Subcutaneous adipose tissue (tissue), 4 donors: ENCODE data around the gene VAV3. TPM values are rescaled to one million over a fixed set of nuclear protein-coding genes. Genes with fewer than 3 reads are reported as not detected.

Source experiments
- CTCF ChIP-seq: fragments of 450-650 bp; IDR thresholded peaks from one replicate; pipeline ENCODE4 v1.5.1; 2016; ENCODE audit warnings: low read depth, mild to moderate bottlenecking, control low read depth, antibody characterized with exemption, moderate library complexity
- total RNA-seq, 4 donors: library from RNA; depleted of rRNA; stranded (reverse); fragments of >200 nt; gene quantifications; one replicate each; pipeline ENCODE4 v1.1.0, GENCODE V29; 2016

VAV3 gene
- total RNA-seq, 4 donors from 2014 or later, result 7.0 to 13.1 (median 10.1) TPM

GRCh38 chr1:107862064-107862463 is 102.9 kb downstream of the VAV3 start:
- no peak for TF ChIP-seq CTCF

- no peak for TF ChIP-seq CTCF
Measured at GRCh38 chr1:107858323-107858722, 106.7 kb downstream of the VAV3 start.

GRCh38 chr1:107851418-107851817 is 113.6 kb downstream of the VAV3 start:
- TF ChIP-seq CTCF, result no peak

GRCh38 chr1:107843989-107844388 is 121.0 kb downstream of the VAV3 start:
- TF ChIP-seq CTCF, result no peak

- no peak for TF ChIP-seq CTCF
Measured at GRCh38 chr1:107842241-107842640, 122.7 kb downstream of the VAV3 start.

GRCh38 chr1:107840725-107841124 is 124.3 kb downstream of the VAV3 start:
- TF ChIP-seq CTCF, result no peak

- no peak for TF ChIP-seq CTCF
Measured at GRCh38 chr1:107838056-107838455, 126.9 kb downstream of the VAV3 start.

- no peak for TF ChIP-seq CTCF
Measured at GRCh38 chr1:107835151-107835670, 129.8 kb downstream of the VAV3 start.
